Esophagus muscularis mucosa (tissue), 4 donors: ENCODE measurements around the gene CYP27B1.

ENCODE experiments used
- CTCF ChIP-seq, 3 experiments: fragments of 200-600 bp in 2 of 3; fragments of 450-650 bp in 1 of 3; sonication (generic) in 2 of 3; IDR thresholded peaks; one replicate each; pipeline ENCODE4 v1.5.1; 2017 to 2019; ENCODE audit warnings: antibody characterized with exemption in 3 of 3, mild to moderate bottlenecking in 2 of 3, moderate library complexity in 1 of 3
- EP300 ChIP-seq: sonication (generic); formaldehyde crosslinking; IDR thresholded peaks from one replicate; pipeline ENCODE4 v1.6.1; 2017; ENCODE audit warnings: antibody characterized with exemption
- POLR2A ChIP-seq: fragments of 450-650 bp; IDR thresholded peaks from one replicate; pipeline ENCODE4 v1.6.1; 2017; ENCODE audit warnings: antibody characterized with exemption, moderate library complexity, mild to moderate bottlenecking, low read depth

- TF ChIP-seq CTCF (IDR thresholded peaks at IDR 0.05) (no peak), EP300 (no peak), POLR2A (no peak)
Measured at GRCh38 chr12:57809425-57809824, 42.5 kb upstream of the CYP27B1 start.
